Stimulated activated CD4-positive, alpha-beta T cell treated with anti-CD3 and anti-CD28 coated beads, TNF-alpha, amount 100 ng/mL, for 1 hour (primary cell): ENCODE data around the gene SPDYE17.
"Not testable (repeated sequence)": the region's sequence is repeated elsewhere in the genome, so short reads cannot be mapped to it uniquely, and the experiment has no call there.

Experiments used
- DNase-seq, 3 donors: peaks; one replicate each; pipeline ENCODE4 v3.0.0-alpha.2; 2020; ENCODE audit warnings: low read depth in 3 of 3, low spot score in 1 of 3

SPDYE17 gene

GRCh38 chr7:76998764-76999450 lies 33.3 kb downstream of the SPDYE17 start:
- not testable (repeated sequence) for DNase-seq

- no peak for DNase-seq
Measured at GRCh38 chr7:76998285-76998589, 33.9 kb downstream of the SPDYE17 start.

DNA sequence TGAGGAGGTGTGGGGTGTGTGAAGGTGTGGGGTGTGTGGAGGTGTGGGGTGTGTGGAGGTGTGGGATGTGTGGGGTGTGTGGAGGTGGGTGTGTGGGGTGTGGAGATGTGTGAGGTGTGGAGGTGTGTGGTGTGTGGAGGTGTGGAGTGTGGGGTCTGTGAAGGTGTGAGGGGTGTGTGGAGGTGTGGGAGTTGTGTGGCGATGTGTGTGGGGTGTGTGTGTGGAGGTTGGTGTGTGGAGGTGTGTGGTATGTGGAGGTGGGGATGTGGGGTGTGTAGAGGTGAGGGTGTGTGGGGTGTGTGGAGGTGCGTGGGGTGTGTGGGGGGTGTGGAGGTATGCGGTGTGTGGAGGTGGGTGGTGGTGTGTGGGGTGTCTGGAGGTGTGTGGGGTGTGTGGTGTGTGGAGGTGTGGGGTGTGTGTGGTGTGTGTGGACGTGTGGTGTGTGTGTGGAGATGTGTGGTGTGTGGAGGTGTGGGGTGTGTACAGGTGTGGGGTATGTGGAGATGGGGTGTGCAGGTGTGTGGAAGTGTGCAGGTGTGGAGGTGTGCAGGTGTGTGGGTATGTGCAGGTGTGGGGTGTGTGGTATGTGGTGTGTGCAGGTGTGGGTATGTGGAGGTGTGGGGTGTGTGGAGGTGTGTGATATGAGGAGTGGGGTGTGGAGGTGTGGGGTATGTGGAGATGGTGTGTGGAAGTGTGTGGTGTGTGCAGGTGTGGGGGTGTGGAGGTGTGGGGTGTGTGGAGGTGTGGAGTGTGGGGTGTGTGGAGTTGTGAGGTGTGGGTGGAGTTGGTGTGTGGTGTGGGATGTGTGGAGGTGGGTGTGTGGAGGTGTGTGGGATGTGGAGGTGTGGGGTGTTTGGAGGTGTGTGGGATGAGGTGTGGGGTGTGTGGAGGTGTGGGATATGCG lies 34.5 kb downstream of the SPDYE17 start:
- no peak for DNase-seq

- not testable (repeated sequence) for DNase-seq
Measured at GRCh38 chr7:76996932-76997331, 35.2 kb downstream of the SPDYE17 start.

DNA sequence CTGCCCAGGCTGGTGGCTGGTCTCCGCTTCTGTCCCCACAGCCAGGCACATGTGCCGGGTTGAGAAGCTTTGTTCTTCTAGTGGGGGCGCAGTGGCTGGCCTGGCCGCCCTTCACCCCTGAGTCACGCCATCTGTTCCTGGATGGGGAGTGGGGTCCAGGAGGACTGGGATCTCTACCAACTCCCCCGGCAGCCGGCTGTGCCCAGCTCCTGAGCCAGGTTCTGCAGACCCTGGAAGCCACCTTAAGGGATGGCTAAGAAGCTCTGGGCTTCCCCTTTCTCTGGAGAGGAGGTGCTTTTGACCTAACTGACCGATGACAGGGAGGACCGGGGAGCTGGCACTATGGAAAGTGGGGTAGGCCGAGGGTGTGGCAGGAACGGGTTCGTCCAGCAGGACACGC lies 37.9 kb downstream of the SPDYE17 start:
- DNase-seq: not testable (repeated sequence)

DNA sequence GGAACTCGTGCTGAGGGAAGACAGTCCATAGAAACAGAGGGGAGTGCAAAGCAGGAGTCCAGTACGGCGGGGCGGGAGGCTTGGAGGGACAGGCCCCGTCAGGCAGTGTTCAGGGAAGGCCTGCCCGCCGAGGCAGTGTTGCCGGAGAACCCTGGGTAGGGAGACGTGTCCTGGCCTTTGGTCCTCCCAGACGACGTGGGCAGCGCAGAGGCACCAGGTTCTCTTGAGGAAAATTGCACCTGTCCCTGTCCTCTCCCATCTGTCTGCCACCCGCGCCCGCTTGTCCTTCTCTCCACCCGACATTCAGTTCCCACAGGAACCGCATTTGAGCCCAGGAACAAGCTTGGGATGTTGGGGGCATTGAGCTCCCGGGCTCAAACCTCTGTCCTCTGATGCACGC lies 38.3 kb downstream of the SPDYE17 start:
- DNase-seq: not testable (repeated sequence)

DNA sequence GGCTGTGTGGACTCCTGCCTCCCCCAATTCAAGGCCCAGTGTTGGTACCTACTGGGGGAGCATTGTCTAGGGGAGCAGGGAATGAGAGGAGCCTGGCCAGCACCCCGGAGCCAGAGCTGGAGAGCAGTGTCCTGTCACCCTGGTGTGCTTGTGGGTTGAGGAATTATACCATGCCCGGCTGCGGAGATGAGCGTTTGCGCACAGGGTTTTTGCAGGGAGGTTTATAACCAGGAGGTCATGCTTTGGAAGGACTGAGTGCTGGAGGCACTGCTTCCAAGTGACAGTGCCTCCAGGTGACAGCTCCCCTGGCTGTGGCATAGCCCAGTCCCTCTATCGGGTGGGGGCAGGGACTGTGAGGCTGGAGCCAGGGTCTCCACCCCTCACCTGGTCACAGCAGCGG lies 39.3 kb downstream of the SPDYE17 start:
- not testable (repeated sequence) for DNase-seq

GRCh38 chr7:76992204-76992603 lies 40.0 kb downstream of the SPDYE17 start:
- not testable (repeated sequence) for DNase-seq

DNA sequence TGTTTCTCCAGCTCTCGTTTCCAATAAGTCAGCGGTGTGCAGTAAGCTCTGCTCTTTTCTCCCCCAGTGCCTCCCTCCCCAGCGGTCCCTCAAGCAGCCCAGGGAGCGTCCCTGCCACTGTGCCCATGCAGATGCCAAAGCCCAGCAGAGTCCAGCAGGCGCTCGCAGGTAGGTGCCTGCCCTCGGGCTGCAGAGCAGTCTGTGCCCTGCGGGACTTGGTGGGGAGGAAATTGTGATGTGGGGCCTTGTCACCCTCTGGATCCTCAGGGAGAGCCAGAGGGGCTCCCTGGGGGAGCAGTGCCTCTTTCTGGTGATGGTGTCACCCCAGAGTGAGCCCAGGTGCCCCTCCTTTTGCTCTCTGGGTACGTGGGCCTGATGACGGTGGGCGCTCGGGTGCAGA lies 42.0 kb downstream of the SPDYE17 start:
- DNase-seq: not testable (repeated sequence)

DNA sequence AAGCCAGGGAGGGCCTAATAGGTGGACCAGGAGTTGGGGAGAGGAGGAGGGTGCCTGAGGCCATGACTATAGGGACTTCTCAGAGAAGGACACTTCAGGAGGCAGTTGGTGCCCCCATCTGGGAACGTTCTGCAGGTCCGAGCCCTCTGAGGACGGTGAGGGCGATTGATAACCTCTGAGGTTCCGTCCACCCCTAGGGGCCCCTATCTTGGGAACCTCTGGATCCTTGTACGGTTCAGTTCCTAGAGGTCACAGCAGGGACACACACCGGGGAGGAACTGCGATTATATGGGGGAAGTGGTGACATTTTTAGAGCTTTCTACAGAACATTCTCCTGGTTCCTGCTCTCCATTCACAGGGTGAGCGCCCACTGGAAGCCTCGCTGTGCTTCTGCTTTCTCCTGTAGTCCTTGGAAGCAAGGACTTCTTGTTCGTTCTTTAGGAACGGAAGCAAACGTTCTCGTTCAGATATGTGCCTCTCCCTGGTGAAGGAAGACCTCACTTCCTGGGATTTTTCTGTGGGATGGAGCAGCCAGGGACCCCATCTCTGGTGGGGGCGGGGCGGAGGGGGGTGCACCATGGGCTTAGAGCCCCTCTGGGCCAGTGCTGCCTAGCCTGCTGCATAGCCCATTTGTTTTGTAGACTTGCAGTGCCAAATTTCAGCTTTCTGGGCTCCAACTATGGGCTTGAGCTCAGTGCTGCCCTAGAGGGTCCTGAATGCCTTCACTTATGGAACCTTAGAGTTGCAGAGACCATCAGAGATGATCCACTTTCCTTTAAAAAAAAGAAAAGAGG lies 46.0 kb downstream of the SPDYE17 start:
- not testable (repeated sequence) for DNase-seq

DNA sequence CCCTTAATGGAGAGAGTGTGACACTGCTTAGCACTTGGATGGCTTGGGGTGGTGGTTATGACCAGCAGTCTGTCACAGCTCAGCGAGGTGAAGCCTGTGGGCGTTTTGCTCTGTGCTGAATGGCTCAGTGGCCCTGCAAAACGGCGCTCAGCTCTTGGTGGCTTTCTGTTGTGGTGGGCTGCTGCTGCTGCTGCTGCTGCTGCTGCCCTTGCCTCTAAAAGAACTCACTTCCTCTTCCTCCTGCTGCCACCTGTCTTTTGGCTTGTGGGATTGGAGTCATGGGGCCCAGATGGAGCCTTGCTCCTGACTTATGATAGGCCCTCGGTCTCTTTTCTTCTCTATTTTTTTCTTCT lies 47.4 kb downstream of the SPDYE17 start:
- not testable (repeated sequence) for DNase-seq

- DNase-seq: not testable (repeated sequence)
Measured at GRCh38 chr7:76983937-76984783, 48.0 kb downstream of the SPDYE17 start.

GRCh38 chr7:76983333-76983732 lies 48.8 kb downstream of the SPDYE17 start:
- not testable (repeated sequence) for DNase-seq

- DNase-seq: not testable (repeated sequence)
Measured at GRCh38 chr7:76982501-76982900, 49.7 kb downstream of the SPDYE17 start.

- not testable (repeated sequence) for DNase-seq
Measured at GRCh38 chr7:76981187-76981970, 50.8 kb downstream of the SPDYE17 start.

DNA sequence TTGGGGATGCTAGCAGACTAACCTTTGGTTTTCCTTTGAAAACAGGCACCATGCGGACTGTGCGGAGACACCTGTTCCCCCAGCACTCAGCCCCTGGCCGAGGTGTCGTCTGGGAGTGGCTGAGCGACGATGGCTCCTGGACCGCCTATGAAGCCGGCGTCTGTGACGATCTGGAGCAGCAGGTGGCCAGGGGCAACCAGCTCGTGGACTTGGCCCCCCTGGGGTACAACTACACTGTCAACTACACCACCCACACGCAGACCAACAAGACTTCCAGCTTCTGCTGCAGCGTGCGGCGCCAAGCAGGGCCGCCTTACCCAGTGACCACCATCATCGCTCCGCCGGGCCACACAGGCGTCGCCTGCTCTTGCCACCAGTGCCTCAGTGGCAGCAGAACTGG lies 51.6 kb downstream of the SPDYE17 start:
- not testable (repeated sequence) for DNase-seq

DNA sequence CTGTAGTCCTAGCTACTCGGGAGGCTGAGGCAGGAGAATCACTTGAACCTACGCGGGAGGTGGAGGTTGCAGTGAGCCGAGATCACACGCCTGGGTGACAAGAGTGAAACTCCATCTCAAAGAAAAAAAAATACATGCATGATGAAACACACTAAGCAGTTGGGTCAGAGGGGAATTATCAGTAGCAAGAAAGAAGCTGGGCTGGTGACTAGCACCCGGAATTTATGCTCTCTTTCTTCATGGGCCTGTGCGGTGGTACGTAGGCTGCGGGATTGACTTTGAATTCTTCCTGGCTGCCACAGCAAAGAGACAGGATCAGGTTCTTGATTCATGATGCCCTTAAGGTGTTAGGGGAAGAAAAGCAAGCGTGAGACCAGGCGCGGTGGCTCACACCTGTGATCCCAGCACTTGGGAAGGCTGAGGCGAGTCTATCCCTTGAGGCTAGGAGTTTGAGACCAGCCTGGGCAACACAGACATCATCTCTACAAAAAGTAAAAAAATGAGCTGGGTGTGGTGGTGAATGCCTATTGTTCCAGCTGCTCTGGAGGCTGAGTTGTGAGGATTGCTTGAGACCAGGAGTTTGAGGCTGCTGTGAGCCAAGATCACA lies 54.3 kb downstream of the SPDYE17 start:
- DNase-seq: not testable (repeated sequence)

GRCh38 chr7:76974793-76975579 lies 57.2 kb downstream of the SPDYE17 start:
- DNase-seq: not testable (repeated sequence)

DNA sequence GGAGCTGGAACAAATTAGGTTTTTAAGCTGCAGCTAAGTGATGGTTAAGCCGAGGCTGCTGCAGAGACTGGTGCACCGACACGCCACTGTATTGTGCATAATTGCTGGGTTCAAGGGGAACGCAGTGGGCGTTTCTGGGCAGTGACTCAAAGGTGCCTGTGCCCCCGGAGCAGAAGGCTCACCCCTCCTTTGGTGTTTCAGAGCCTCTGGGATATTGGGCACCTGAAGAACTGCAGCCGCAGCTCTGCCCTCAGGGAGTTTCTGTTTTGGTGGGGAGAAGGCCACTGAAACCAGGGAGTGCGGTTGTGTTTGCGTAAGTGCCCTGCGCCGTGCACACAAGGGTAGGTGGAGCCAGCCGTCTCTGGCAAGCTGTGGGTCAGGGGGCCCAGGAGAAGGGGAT lies 57.8 kb downstream of the SPDYE17 start:
- not testable (repeated sequence) for DNase-seq
